Ishikawa (cell line): ENCODE data around the gene EP400.
A peak's percentile ranks its signal among the peaks of the same experiment; 100 is the strongest.

Experiments used
- CEBPB ChIP-seq: IDR thresholded peaks from 2 replicates; pipeline ENCODE4 v1.6.1; 2012
- CREB1 ChIP-seq: IDR thresholded peaks from 2 replicates; pipeline ENCODE4 v1.6.1; 2012; ENCODE audit warnings: low read depth
- EGR1 ChIP-seq: IDR thresholded peaks from 2 replicates; pipeline ENCODE4 v1.6.1; 2012
- EP300 ChIP-seq: IDR thresholded peaks from 2 replicates; pipeline ENCODE4 v1.6.1; 2012; ENCODE audit warnings: borderline replicate concordance
- FOXM1 ChIP-seq: IDR thresholded peaks from 2 replicates; pipeline ENCODE4 v1.6.1; 2012; ENCODE audit warnings: low read depth, borderline replicate concordance
- NFIC ChIP-seq: IDR thresholded peaks from 2 replicates; pipeline ENCODE4 v1.6.1; 2012
- RAD21 ChIP-seq: IDR thresholded peaks from 2 replicates; pipeline ENCODE4 v1.6.1; 2012; ENCODE audit warnings: low read depth
- TAF1 ChIP-seq: IDR thresholded peaks from 2 replicates; pipeline ENCODE4 v1.6.1; 2012; ENCODE audit warnings: low read depth, mild to moderate bottlenecking
- TCF12 ChIP-seq: IDR thresholded peaks from 2 replicates; pipeline ENCODE4 v1.6.1; 2012; ENCODE audit warnings: low read depth
- TEAD4 ChIP-seq: IDR thresholded peaks from 2 replicates; pipeline ENCODE4 v1.6.1; 2012
- YY1 ChIP-seq: IDR thresholded peaks from 2 replicates; pipeline ENCODE4 v1.6.1; 2012; ENCODE audit warnings: low read depth
- ZBTB7A ChIP-seq: IDR thresholded peaks from 2 replicates; pipeline ENCODE4 v1.6.1; 2012; ENCODE audit warnings: low read depth
- TF ChIP-seq, protein P1 (sequence below): IDR thresholded peaks from 2 replicates; pipeline ENCODE4 v1.6.1; 2012; ENCODE audit warnings: low read depth, mild to moderate bottlenecking
- TF ChIP-seq, protein P2 (sequence below): IDR thresholded peaks from 2 replicates; pipeline ENCODE4 v1.6.1; 2012
- TF ChIP-seq, protein P3 (sequence below): IDR thresholded peaks from 2 replicates; pipeline ENCODE4 v1.6.1; 2012

EP400 gene

DNA sequence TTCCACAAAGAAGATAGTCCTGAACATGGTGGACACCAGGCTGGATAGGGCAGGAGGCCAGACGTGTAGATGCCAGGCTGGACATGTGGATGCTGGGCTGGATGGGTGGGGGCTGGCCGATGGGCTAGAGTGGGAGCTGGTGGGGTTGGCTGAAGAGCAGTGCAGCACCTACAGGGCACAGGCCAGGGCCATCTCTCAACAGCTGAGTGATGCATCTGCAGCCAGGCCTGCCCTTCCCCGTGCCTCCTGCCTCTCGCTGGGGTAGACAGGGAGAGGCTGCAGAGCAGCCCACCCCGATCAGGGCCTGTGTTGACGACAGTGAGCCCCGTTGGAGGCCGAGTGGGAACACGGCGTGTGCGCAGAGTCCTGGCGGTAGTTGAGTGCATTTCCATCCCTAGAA is 39.3 kb downstream of the EP400 start:
- TF ChIP-seq NFIC (no peak), TCF12 (no peak), FOXM1 (no peak), CREB1 (no peak), ZBTB7A (no peak), YY1 (no peak), RAD21 (no peak), CEBPB (no peak), EP300 (no peak), EGR1 (no peak)
- TF ChIP-seq, protein P1, sequence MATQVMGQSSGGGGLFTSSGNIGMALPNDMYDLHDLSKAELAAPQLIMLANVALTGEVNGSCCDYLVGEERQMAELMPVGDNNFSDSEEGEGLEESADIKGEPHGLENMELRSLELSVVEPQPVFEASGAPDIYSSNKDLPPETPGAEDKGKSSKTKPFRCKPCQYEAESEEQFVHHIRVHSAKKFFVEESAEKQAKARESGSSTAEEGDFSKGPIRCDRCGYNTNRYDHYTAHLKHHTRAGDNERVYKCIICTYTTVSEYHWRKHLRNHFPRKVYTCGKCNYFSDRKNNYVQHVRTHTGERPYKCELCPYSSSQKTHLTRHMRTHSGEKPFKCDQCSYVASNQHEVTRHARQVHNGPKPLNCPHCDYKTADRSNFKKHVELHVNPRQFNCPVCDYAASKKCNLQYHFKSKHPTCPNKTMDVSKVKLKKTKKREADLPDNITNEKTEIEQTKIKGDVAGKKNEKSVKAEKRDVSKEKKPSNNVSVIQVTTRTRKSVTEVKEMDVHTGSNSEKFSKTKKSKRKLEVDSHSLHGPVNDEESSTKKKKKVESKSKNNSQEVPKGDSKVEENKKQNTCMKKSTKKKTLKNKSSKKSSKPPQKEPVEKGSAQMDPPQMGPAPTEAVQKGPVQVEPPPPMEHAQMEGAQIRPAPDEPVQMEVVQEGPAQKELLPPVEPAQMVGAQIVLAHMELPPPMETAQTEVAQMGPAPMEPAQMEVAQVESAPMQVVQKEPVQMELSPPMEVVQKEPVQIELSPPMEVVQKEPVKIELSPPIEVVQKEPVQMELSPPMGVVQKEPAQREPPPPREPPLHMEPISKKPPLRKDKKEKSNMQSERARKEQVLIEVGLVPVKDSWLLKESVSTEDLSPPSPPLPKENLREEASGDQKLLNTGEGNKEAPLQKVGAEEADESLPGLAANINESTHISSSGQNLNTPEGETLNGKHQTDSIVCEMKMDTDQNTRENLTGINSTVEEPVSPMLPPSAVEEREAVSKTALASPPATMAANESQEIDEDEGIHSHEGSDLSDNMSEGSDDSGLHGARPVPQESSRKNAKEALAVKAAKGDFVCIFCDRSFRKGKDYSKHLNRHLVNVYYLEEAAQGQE: no peak
- TF ChIP-seq, protein P2, sequence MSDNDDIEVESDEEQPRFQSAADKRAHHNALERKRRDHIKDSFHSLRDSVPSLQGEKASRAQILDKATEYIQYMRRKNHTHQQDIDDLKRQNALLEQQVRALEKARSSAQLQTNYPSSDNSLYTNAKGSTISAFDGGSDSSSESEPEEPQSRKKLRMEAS: no peak
- TF ChIP-seq, protein P3, sequence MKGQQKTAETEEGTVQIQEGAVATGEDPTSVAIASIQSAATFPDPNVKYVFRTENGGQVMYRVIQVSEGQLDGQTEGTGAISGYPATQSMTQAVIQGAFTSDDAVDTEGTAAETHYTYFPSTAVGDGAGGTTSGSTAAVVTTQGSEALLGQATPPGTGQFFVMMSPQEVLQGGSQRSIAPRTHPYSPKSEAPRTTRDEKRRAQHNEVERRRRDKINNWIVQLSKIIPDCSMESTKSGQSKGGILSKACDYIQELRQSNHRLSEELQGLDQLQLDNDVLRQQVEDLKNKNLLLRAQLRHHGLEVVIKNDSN: no peak

DNA sequence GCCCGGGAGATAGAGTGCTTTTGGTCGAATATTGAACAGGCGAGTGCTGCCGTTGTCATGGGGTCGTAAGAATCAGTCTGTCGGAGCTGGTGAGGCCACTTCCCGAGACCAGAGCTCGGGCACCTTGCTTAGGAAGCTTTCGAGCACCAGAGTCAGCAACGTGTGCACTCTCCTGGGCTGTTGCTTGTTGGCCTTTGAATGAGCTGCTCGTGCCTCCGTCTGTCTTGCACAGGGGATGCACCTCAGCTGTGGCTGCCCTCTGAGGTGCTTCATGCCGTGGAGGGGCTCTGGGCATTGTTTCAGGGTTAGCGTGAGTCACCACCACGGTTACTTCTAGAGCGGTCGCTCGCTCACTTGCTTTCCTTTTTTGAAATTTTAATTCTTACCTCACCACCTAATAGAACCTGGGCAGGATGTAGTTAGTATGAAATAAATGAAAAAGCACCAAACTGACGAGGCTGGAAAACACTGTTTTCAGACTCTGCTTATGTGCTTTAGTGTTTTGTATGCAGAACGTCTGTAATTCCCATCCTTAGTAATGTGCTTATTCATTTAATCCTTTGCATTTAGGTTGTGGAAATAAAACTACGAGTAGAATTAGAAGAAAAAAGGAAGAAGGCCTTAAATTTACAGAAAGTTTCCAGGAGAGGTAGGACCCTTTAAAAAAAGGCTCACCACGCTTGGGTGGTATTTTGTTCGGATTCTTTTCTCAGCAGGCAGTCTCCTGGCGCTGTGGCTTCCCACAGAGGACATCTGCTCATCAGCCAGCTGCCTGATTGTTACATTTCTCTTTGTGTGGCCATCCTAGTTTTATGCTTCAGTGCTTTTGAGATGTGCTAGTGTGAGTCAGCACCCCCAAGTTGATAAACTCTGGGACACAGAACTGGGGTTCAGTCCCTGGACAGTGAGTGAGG is 40.6 kb downstream of the EP400 start:
- TF ChIP-seq RAD21 (no peak), TCF12 (peak; percentile 67), NFIC (no peak), ZBTB7A (no peak), TEAD4 (peak; percentile 57), TAF1 (no peak), YY1 (no peak), EP300 (peak; percentile 33; the same call in 1 of the 2 replicates)
- TF ChIP-seq, protein P2: no peak
- TF ChIP-seq, protein P1: no peak
- TF ChIP-seq, protein P3: no peak

DNA sequence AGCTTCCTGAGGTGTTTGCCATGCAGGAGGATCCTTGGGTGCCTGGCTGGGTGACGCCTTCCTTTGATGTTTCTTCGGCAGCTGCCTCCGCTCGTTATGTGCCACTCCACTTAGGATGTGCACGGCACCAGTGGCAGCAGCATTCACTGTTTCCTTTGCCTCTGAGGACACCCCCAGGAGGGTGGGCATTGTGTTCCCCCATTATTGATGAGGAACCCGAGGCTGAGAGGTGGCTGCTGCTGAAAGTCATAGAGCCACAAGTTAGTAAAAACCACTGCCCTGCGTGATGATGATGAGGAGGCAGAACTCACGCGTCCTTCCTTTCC is 41.2 kb downstream of the EP400 start:
- no peak for TF ChIP-seq NFIC
- TF ChIP-seq, protein P2: no peak
- no peak for TF ChIP-seq ZBTB7A
- no peak for TF ChIP-seq FOXM1
- no peak for TF ChIP-seq CEBPB
- TF ChIP-seq EP300: no peak
- TF ChIP-seq TEAD4: no peak
- no peak for TF ChIP-seq YY1
- no peak for TF ChIP-seq TCF12
- TF ChIP-seq, protein P1: no peak
- TF ChIP-seq RAD21: no peak
- no peak for TF ChIP-seq CREB1
- no peak for TF ChIP-seq TAF1
